ENCODE results near the gene GALR1. TPM values are rescaled to one million over a fixed set of nuclear protein-coding genes. Genes with fewer than 3 reads are reported as not detected.

The GALR1 gene
- polyA plus RNA-seq, 1 of the 3 experiments (the other 2 are of a cell fraction) = not detected

DNA sequence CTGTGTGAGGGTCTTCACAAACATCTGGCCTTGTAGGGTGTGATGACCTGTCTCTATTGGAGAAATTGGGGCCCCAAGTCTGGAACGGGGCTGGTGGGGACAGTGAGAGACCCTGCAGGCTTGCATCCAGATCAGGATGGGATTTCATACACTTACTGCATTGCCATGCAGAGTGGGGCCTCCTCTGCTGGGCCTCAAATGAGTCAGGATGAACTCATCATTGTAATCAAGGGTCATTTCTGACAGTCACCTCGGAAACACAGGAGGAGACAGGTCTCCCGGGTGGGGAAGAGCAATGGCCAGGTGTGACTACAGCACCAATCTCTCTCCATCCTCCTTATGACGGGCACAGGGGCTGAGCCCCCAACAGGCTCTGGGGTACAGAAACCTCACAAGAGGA lies 48.1 kb upstream of the GALR1 start:
- Histone ChIP-seq H3K36me3 (replicated peaks in 1 of 2; ENCODE audit: control insufficient read depth in 1 of 2, insufficient read depth in 2 of 2, low read length in 1 of 2) (no peaks in the 10 kb centered on the region), H4K20me1 (ENCODE audit: insufficient read depth) (no peaks in the 10 kb centered on the region), H3K4me2 (no peak overlapping the region), H3K27me3 (ENCODE audit: insufficient read depth) (no peaks in the 10 kb centered on the region), H3K9me2 (no peaks in the 10 kb centered on the region), H3K4me3 (ENCODE audit: low read depth in 2 of 2, low read length in 1 of 2) (no peak overlapping the region), H3K79me2 (ENCODE audit: insufficient read depth) (no peaks in the 10 kb centered on the region), H3F3A (replicated peaks; ENCODE audit: insufficient read depth) (no peaks in the 10 kb centered on the region), H3K9me3 (no peaks in the 10 kb centered on the region), H3K27ac (ENCODE audit: low read depth in 2 of 2, low read length in 1 of 2) (no peak overlapping the region), H2AFZ (ENCODE audit: low read depth) (no peak overlapping the region), H3K4me1 (ENCODE audit: control insufficient read depth in 1 of 2, insufficient read depth in 2 of 2, low read depth in 1 of 2, low read length in 1 of 2) (no peaks in the 10 kb centered on the region), H3K9ac (no peak overlapping the region)
- CTCF ChIA-PET = interaction anchor here (1.1 to 2.2 kb wide), 2 partner anchors 10 to 12 kb away, joined by 3 to 10 read pairs; no protein-coding TSS in a partner anchor
- TF ChIP-seq YY1 (IDR thresholded peaks at IDR 0.05; ENCODE audit: low read depth) (no peak), FOSL2 (IDR thresholded peaks at IDR 0.05; ENCODE audit: borderline replicate concordance, low read depth) (no peak), TAF1 (IDR thresholded peaks at IDR 0.05; ENCODE audit: borderline replicate concordance, low read depth, low read length) (no peak), POLR2AphosphoS5 (IDR thresholded peaks at IDR 0.05; ENCODE audit: low read depth, low read length) (no peak), EP300 (IDR thresholded peaks at IDR 0.05; ENCODE audit: borderline replicate concordance in 1 of 2, low read depth in 1 of 2, low read length in 1 of 2) (no peak), FOXJ3 (CRISPR knock-in tag; IDR thresholded peaks at IDR 0.05) (no peak), CHD2 (IDR thresholded peaks at IDR 0.05; ENCODE audit: low read length, partially characterized antibody) (no peak), EZH2phosphoT487 (IDR thresholded peaks at IDR 0.05; ENCODE audit: borderline replicate concordance, low read depth) (no peak), RCOR1 (IDR thresholded peaks at IDR 0.05; ENCODE audit: low read length) (no peak), SMC3 (IDR thresholded peaks at IDR 0.05; ENCODE audit: low read depth, low read length) (no peak), MEF2A (IDR thresholded peaks at IDR 0.05; ENCODE audit: borderline replicate concordance, low read depth) (no peak)
- TF ChIP-seq, protein P1, sequence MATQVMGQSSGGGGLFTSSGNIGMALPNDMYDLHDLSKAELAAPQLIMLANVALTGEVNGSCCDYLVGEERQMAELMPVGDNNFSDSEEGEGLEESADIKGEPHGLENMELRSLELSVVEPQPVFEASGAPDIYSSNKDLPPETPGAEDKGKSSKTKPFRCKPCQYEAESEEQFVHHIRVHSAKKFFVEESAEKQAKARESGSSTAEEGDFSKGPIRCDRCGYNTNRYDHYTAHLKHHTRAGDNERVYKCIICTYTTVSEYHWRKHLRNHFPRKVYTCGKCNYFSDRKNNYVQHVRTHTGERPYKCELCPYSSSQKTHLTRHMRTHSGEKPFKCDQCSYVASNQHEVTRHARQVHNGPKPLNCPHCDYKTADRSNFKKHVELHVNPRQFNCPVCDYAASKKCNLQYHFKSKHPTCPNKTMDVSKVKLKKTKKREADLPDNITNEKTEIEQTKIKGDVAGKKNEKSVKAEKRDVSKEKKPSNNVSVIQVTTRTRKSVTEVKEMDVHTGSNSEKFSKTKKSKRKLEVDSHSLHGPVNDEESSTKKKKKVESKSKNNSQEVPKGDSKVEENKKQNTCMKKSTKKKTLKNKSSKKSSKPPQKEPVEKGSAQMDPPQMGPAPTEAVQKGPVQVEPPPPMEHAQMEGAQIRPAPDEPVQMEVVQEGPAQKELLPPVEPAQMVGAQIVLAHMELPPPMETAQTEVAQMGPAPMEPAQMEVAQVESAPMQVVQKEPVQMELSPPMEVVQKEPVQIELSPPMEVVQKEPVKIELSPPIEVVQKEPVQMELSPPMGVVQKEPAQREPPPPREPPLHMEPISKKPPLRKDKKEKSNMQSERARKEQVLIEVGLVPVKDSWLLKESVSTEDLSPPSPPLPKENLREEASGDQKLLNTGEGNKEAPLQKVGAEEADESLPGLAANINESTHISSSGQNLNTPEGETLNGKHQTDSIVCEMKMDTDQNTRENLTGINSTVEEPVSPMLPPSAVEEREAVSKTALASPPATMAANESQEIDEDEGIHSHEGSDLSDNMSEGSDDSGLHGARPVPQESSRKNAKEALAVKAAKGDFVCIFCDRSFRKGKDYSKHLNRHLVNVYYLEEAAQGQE (IDR thresholded peaks at IDR 0.05; ENCODE audit: low read depth, low read length) = no peak
- POLR2A ChIA-PET = no interaction called here
- no peak for DNase-seq
- 69% methylated on average over 4 of the region's 4 CpGs for WGBS (ENCODE audit: low lambda C conversion rate)

DNA sequence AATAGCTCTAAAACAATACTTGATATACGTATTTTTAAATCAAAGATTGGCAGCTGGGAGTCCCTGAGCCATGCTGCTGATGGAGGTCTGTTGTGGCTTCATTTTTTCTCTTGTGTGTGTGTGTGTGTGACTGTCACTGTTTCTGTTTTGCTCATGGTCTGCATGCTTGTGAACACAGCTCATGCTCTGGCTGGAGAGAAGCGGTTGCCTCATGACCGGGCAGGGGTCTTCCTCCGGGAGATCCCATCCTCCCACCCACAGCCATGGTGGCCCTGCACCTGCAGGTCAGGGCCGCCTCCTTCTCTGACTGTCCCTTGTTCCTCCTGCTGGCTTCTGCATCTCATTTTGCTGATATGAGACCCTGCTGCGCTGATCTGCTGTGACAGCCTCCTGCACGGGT lies 47.3 kb upstream of the GALR1 start:
- Histone ChIP-seq H3K36me3 (replicated peaks in 1 of 2; ENCODE audit: control insufficient read depth in 1 of 2, insufficient read depth in 2 of 2, low read length in 1 of 2) (no peaks in the 10 kb centered on the region), H3K79me2 (ENCODE audit: insufficient read depth) (no peaks in the 10 kb centered on the region), H3K4me2 (no peak overlapping the region), H3K4me1 (ENCODE audit: control insufficient read depth in 1 of 2, insufficient read depth in 2 of 2, low read depth in 1 of 2, low read length in 1 of 2) (no peaks in the 10 kb centered on the region), H3K9me3 (no peaks in the 10 kb centered on the region), H4K20me1 (ENCODE audit: insufficient read depth) (no peaks in the 10 kb centered on the region), H2AFZ (ENCODE audit: low read depth) (no peak overlapping the region), H3K9me2 (no peaks in the 10 kb centered on the region), H3K27me3 (ENCODE audit: insufficient read depth) (no peaks in the 10 kb centered on the region), H3F3A (replicated peaks; ENCODE audit: insufficient read depth) (no peaks in the 10 kb centered on the region), H3K9ac (no peak overlapping the region), H3K4me3 (ENCODE audit: low read depth in 2 of 2, low read length in 1 of 2) (no peak overlapping the region), H3K27ac (ENCODE audit: low read depth in 2 of 2, low read length in 1 of 2) (no peak overlapping the region)
- no peak for DNase-seq
- ChIA-PET CTCF (interaction anchor here (1.1 to 2.2 kb wide), 2 partner anchors 9 to 11 kb away, joined by 3 to 10 read pairs; no protein-coding TSS in a partner anchor), POLR2A (no interaction called here)
- TF ChIP-seq, protein P1 (IDR thresholded peaks at IDR 0.05; ENCODE audit: low read depth, low read length) = no peak
- WGBS (ENCODE audit: low lambda C conversion rate) = 62% methylated on average over 5 of the region's 7 CpGs
